Cardiac fibroblast (primary cell): ENCODE measurements around the gene PPP5C.

Source experiments
- DNase-seq, 2 donors: peaks; one replicate each; pipeline versions ENCODE4 v3.0.0 to v3.0.0-alpha.2; 2010; ENCODE audit warnings: low read depth in 2 of 2
- H3K4me3 ChIP-seq, 2 donors: replicated peaks in 1 of 2; 1 replicate in 1 of 2; 2 replicates in 1 of 2; pipeline ENCODE4 v1.5.1; 2011; ENCODE audit warnings: low read depth in 2 of 2, low read length in 2 of 2, mild to moderate bottlenecking in 2 of 2, moderate library complexity in 1 of 2
- TF ChIP-seq, protein P1 (sequence below): IDR thresholded peaks from one replicate; pipeline ENCODE4 v1.5.1; 2011; ENCODE audit warnings: low read depth, mild to moderate bottlenecking, low read length, inconsistent platforms

The PPP5C gene

DNA sequence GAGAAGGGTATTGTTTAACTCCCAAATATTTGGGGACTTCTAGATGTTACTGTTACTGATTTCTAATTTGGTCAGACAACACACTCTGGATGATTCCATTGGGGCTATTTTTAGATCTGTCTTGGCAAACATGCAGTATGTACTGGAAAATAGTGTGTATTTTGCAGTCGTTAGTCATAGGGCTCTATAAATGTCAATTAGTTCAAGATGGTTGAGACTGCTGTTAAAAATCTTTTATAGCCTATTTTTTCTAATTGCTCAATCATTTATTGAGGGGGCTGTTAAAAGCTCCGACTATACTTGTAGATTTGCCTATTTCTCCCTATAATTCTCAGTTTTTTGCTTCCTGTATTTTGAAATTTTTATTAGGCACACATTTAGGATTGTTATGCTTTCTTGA lies 31.4 kb downstream of the PPP5C start:
- TF ChIP-seq, protein P1, sequence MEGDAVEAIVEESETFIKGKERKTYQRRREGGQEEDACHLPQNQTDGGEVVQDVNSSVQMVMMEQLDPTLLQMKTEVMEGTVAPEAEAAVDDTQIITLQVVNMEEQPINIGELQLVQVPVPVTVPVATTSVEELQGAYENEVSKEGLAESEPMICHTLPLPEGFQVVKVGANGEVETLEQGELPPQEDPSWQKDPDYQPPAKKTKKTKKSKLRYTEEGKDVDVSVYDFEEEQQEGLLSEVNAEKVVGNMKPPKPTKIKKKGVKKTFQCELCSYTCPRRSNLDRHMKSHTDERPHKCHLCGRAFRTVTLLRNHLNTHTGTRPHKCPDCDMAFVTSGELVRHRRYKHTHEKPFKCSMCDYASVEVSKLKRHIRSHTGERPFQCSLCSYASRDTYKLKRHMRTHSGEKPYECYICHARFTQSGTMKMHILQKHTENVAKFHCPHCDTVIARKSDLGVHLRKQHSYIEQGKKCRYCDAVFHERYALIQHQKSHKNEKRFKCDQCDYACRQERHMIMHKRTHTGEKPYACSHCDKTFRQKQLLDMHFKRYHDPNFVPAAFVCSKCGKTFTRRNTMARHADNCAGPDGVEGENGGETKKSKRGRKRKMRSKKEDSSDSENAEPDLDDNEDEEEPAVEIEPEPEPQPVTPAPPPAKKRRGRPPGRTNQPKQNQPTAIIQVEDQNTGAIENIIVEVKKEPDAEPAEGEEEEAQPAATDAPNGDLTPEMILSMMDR, result no peak
- DNase-seq, result peak; percentile 71 to 78

DNA sequence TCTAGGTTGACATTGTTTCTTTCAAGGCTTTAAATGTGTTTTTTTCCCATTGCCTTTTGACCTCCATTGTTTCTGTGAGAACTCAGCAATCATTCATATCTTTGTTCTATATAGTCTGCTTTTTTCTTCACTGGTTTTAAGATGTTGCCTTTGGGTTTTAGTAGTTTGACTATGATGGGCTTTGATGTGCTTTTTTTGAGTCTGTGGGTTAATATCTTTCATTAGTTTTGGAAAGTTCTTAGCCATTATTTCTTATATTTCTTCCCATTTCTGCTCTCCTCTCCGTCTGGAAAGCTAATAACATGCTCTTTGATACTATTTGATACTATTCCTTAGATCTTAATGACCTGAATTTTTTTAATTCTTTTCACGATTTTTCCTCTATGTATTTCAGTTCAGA lies 33.8 kb downstream of the PPP5C start:
- DNase-seq, result no peak
- H3K4me3 ChIP-seq, result no peak overlapping the region
- TF ChIP-seq, protein P1, result no peak

More for the DNA sequence above, 31.4 kb downstream of the PPP5C start:
- no peak overlapping the region for H3K4me3 ChIP-seq

DNA sequence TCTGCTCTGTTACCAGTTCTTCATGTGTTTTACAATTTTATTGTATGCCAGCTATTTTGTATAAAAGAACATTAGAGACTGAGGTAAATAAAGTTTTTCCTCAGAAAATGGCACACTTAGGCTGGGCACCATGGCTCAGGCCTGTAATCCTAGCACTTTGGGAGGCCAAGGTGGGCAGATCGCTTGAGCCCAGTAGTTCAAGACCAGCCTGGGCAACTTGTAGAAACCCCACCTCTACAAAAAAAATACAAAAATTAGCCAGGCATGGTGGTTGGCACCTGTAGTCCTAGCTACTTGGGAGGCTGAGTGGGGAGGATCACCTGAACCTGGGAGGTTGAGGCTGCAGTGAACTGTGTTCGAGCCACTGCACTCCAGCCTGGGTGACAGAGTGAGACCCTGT lies 34.5 kb downstream of the PPP5C start:
- no peak overlapping the region for H3K4me3 ChIP-seq
- TF ChIP-seq, protein P1, result no peak
- no peak for DNase-seq

DNA sequence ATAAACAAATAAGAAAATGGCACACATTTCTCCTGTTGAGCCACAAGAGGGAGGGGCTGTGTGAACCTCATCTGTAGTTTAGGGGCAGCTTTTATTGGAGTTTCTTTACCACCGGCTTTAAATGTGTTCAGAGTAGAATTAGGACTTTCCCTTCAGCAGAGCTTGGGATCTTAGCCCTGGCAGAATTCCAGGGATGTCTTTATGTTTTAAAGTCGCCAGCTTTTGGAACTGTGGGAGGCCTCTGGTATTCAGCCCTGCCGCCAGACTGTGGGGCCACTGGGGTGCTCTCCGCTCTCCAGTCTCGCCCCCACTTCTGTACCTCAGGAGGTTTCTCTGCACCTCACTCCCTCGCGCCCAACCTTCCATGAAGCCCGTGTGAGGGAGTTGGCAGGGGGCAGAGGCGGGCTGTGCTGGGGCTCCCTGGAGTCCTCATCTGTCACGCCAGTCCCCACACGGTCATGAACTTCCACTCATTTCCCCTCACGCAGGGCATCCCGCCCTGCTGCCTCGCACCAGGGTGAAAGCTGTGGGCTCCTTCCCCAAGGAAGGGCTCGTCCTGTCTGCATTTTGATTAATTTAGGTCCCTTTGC lies 35.0 kb downstream of the PPP5C start:
- H3K4me3 ChIP-seq, result no peak overlapping the region
- TF ChIP-seq, protein P1, result no peak
- DNase-seq, result no peak

DNA sequence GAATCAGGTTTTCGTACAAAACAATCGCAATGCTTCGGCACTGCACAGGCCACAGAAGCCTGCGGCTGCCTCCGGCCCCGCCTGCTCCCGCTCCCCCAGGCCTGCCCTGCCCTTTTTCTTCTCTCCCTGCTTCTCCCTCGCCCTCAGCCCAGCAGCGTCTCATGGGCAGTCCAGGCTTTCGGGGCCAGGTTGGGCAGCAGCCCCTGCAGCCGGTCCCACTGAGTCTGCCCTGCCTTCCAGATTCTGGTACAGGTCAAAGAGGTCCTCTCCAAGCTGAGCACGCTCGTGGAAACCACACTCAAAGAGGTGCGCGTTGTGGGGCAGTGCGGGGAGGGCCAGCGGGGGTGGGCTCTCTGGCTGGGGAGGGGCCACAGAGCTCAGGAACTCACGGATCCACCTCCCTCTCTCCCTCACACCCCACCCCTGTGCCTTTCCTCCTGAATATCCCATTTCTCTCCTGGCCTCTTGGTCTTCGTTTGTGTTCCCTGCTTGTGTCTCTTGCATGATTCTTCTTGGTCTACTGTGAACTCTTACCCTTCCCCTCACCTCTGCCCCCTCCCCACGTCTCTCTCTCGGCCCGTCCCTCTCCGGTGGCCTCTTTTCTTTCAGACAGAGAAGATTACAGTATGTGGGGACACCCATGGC lies 36.4 kb downstream of the PPP5C start:
- TF ChIP-seq, protein P1, result no peak
- no peak overlapping the region for H3K4me3 ChIP-seq
- DNase-seq, result no peak

DNA sequence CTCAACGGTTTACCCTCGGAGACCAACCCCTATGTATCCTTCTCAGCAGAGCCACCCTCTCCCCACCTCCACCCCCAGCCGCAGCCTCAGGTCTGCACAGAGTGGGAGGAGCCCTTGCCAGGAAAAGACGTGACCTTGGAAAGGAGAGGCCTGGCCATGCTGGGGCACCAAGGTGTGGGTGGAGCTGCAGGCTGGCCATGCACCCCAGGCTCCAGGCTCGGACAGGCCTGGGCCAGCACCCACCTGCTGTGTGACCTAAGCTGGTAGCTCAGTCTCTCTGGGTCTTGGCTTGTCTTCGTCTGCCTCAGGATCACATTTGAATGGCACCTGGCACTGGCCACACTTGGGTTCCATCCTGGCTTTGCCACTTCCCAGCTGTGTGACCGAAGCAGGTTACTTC lies 37.0 kb downstream of the PPP5C start:
- DNase-seq, result no peak
- H3K4me3 ChIP-seq, result no peak overlapping the region
- TF ChIP-seq, protein P1, result no peak
